Neuronal stem cell (in vitro differentiated cells): Measurements from ENCODE around the gene RPS19.

Experiments
- DNase-seq: peaks from one replicate; pipeline ENCODE4 v3.0.0-alpha.2; 2013; ENCODE audit warnings: low spot score
- H2AFZ ChIP-seq: one replicate; pipeline ENCODE4 v1.6.1; 2013; ENCODE audit warnings: mild to moderate bottlenecking, low read length, inconsistent platforms
- H2AK5ac ChIP-seq: 2 replicates; pipeline ENCODE4 v1.6.1; 2013; ENCODE audit warnings: low read depth, mild to moderate bottlenecking, inconsistent platforms, low read length, moderate library complexity, mixed read lengths
- H2BK120ac ChIP-seq: 2 replicates; pipeline ENCODE4 v1.6.1; 2013; ENCODE audit warnings: low read depth, mild to moderate bottlenecking, inconsistent platforms, low read length, moderate library complexity, mixed read lengths
- H2BK12ac ChIP-seq: one replicate; pipeline ENCODE4 v1.6.1; 2013; ENCODE audit warnings: low read length, inconsistent platforms
- H2BK15ac ChIP-seq: 2 replicates; pipeline ENCODE4 v1.6.1; 2013; ENCODE audit warnings: mild to moderate bottlenecking, low read length, inconsistent platforms, mixed read lengths
- H2BK5ac ChIP-seq: one replicate; pipeline ENCODE4 v1.6.1; 2013; ENCODE audit warnings: inconsistent platforms, mild to moderate bottlenecking, low read length, moderate library complexity
- H3K14ac ChIP-seq: one replicate; pipeline ENCODE4 v1.6.1; 2013; ENCODE audit warnings: low read length, inconsistent platforms
- H3K18ac ChIP-seq: 2 replicates; pipeline ENCODE4 v1.6.1; 2013; ENCODE audit warnings: low read length, inconsistent platforms
- H3K23ac ChIP-seq: 2 replicates; pipeline ENCODE4 v1.6.1; 2013; ENCODE audit warnings: low read depth, mild to moderate bottlenecking, mixed read lengths, low read length, inconsistent platforms; ENCODE audit not compliant: poor library complexity
- H3K27ac ChIP-seq: replicated peaks from 3 replicates; pipeline ENCODE4 v1.5.1; 2013; ENCODE audit warnings: low read length, inconsistent platforms
- H3K27me3 ChIP-seq, 3 experiments: 2 replicates each; pipeline ENCODE4 v1.6.1; 2013; ENCODE audit warnings: low read length in 3 of 3, mild to moderate bottlenecking in 2 of 3, inconsistent platforms in 1 of 3, low read depth in 1 of 3, mixed read lengths in 1 of 3, moderate library complexity in 1 of 3; ENCODE audit not compliant: control insufficient read depth in 3 of 3, insufficient read depth in 3 of 3
- H3K36me3 ChIP-seq, 2 donors: replicated peaks in 1 of 2; 2 replicates each; pipeline ENCODE4 v1.6.1; 2013; ENCODE audit warnings: low read length in 2 of 2; ENCODE audit not compliant: control insufficient read depth in 2 of 2, insufficient read depth in 2 of 2
- H3K4ac ChIP-seq: 2 replicates; pipeline ENCODE4 v1.6.1; 2013; ENCODE audit warnings: inconsistent platforms, mild to moderate bottlenecking, low read length, moderate library complexity
- H3K4me1 ChIP-seq, 2 donors: 1 replicate in 1 of 2; 2 replicates in 1 of 2; pipeline ENCODE4 v1.6.1; 2013; ENCODE audit warnings: low read length in 2 of 2, low read depth in 1 of 2; ENCODE audit not compliant: control insufficient read depth in 2 of 2, insufficient read depth in 1 of 2
- H3K4me2 ChIP-seq: one replicate; pipeline ENCODE4 v1.6.1; 2013; ENCODE audit warnings: mild to moderate bottlenecking, low read length, inconsistent platforms; ENCODE audit not compliant: insufficient read depth, poor library complexity, severe bottlenecking
- H3K4me3 ChIP-seq, 2 donors: 2 replicates each; pipeline ENCODE4 v1.5.1; 2013; ENCODE audit warnings: low read length in 2 of 2, mild to moderate bottlenecking in 2 of 2, inconsistent platforms in 1 of 2, moderate library complexity in 1 of 2
- H3K79me1 ChIP-seq: one replicate; pipeline ENCODE4 v1.6.1; 2013; ENCODE audit warnings: low read depth, mild to moderate bottlenecking, inconsistent platforms, low read length, moderate library complexity
- H3K9ac ChIP-seq: one replicate; pipeline ENCODE4 v1.6.1; 2013; ENCODE audit warnings: mild to moderate bottlenecking, low read depth, low read length, inconsistent platforms; ENCODE audit not compliant: poor library complexity
- H3K9me3 ChIP-seq, 2 donors: replicated peaks in 1 of 2; 2 replicates each; pipeline versions ENCODE3 to v1.6.1; 2013; ENCODE audit warnings: low read length in 2 of 2, mild to moderate bottlenecking in 2 of 2, inconsistent platforms in 1 of 2, low read depth in 1 of 2, mixed read lengths in 1 of 2, moderate library complexity in 1 of 2; ENCODE audit not compliant: control insufficient read depth in 2 of 2, insufficient read depth in 1 of 2
- H4K8ac ChIP-seq: one replicate; pipeline ENCODE4 v1.6.1; 2013; ENCODE audit warnings: low read depth, mild to moderate bottlenecking, inconsistent platforms, low read length, moderate library complexity
- H4K91ac ChIP-seq: one replicate; pipeline ENCODE4 v1.6.1; 2013; ENCODE audit warnings: low read length, low read depth, mild to moderate bottlenecking, inconsistent platforms; ENCODE audit not compliant: poor library complexity
- WGBS, 2 donors: extraction: QIAGEN DNeasy Blood & Tissue Kit; methylation state at CpG; one replicate each; pipeline ENCODE4 v1.1.7; 2013; ENCODE audit warnings: missing lambda C conversion rate in 2 of 2, mixed read lengths in 1 of 2; ENCODE audit not compliant: insufficient read length in 2 of 2, insufficient replicate concordance in 1 of 2; ENCODE audit errors: extremely low coverage in 2 of 2; 5-methylcytosine and 5-hydroxymethylcytosine counted together

The RPS19 gene

GRCh38 chr19:41883463-41883820, 23.4 kb downstream of the RPS19 start:
- H3K27me3 ChIP-seq = peaks cover 0 to 40% (median 21%) of the 10 kb centered on the region in 3 experiments
- H3K9me3 ChIP-seq = no peaks in the 10 kb centered on the region
- no peak for DNase-seq
- H3K23ac ChIP-seq = peak overlapping the region; percentile 86
- H4K91ac ChIP-seq = no peak overlapping the region
- no peak overlapping the region for H3K4ac ChIP-seq
- H3K9ac ChIP-seq = peak overlapping the region; percentile 80
- peak overlapping the region; percentile 88 for H2AFZ ChIP-seq
- H2BK12ac ChIP-seq = no peak overlapping the region
- peaks cover 5 to 9% of the 10 kb centered on the region in 2 donors for H3K4me1 ChIP-seq
- peak overlapping the region; percentile 84 for H3K14ac ChIP-seq
- no peak overlapping the region for H2BK15ac ChIP-seq
- peak overlapping the region; percentile 86 for H3K18ac ChIP-seq
- peak overlapping the region; percentile 83 to 90 for H3K4me3 ChIP-seq
- no peak overlapping the region for H3K27ac ChIP-seq
- no peaks in the 10 kb centered on the region for H3K79me1 ChIP-seq
- peak overlapping the region; percentile 97 for H2AK5ac ChIP-seq
- H2BK5ac ChIP-seq = no peak overlapping the region
- no CpG with 5 or more reads among the region's 23 CpGs for WGBS, 2 donors
- H2BK120ac ChIP-seq = no peak overlapping the region
- H4K8ac ChIP-seq = no peak overlapping the region
- peak overlapping the region; percentile 89 for H3K4me2 ChIP-seq
- no peaks in the 10 kb centered on the region for H3K36me3 ChIP-seq

DNA sequence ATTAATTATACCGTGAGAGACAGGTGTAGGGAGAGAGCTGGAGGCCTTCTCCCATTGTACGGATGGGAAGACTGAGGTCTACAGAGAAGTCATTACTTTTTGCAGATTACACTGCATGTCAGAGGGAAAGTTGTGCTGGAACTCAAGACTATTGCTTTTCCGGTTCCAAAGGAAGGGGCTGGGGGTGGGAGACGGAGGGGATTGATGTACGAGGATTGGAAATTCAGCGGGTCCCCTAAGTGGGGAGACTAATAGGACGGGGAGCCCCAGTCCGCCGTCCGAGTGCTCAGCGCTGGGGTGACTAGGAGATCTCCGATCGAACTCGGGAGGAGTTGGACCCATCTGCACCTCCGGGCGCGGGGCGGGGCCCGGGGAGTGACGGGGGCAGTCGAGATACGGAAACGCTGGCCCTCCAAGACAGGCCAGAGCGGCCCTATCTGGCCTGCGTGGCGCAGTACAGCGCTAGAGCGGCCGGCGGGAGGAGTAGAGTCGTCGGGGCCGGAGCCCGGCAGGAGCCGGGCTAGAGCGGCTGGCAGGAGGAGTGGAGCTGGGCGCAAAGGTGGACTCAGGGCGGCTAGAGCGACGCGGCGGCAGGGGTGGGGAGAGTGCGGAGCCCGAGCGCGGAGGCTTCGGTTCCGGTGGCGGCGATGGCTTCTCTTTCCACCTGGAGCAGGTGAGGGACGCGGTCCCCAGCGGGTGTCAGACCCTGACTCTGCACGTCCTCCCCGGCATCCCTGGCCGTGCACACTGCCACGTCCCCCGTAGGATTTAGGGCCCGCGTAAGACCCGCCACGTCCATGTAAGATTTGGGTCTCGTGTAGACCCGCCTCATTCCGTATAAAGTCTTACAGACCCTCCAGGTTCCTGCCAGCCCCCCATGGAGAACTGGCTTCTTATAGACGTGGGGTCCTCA, 24.0 kb downstream of the RPS19 start:
- Histone ChIP-seq H3K36me3 (peaks cover 0 to 3% of the 10 kb centered on the region in 2 donors), H3K4ac (no peak overlapping the region), H3K9me3 (no peaks in the 10 kb centered on the region), H2BK15ac (no peak overlapping the region), H2BK5ac (no peak overlapping the region), H3K4me3 (peak overlapping the region; percentile 83 to 90), H2BK120ac (no peak overlapping the region), H4K91ac (no peak overlapping the region), H3K4me1 (peaks cover 5 to 9% of the 10 kb centered on the region in 2 donors), H2AFZ (peak overlapping the region; percentile 93), H4K8ac (no peak overlapping the region), H3K27ac (no peak overlapping the region), H3K18ac (peak overlapping the region; percentile 89), H3K27me3 (peaks cover 0 to 34% (median 21%) of the 10 kb centered on the region in 3 experiments), H3K4me2 (peak overlapping the region; percentile 89), H3K9ac (peak overlapping the region; percentile 93), H3K79me1 (no peaks in the 10 kb centered on the region), H3K23ac (peak overlapping the region; percentile 67), H3K14ac (peak overlapping the region; percentile 90), H2AK5ac (no peak overlapping the region), H2BK12ac (no peak overlapping the region)
- DNase-seq = peak; percentile 90
- no CpG with 5 or more reads among the region's 66 CpGs for WGBS, 2 donors

- H2BK5ac ChIP-seq = no peak overlapping the region
- H4K91ac ChIP-seq = no peak overlapping the region
- H2AFZ ChIP-seq = no peak overlapping the region
- H3K27me3 ChIP-seq = peaks cover 0 to 15% (median 14%) of the 10 kb centered on the region in 3 experiments
- H3K4me1 ChIP-seq = peaks cover 5 to 7% of the 10 kb centered on the region in 2 donors
- no peak overlapping the region for H2BK12ac ChIP-seq
- no peak overlapping the region for H3K4me2 ChIP-seq
- H3K27ac ChIP-seq = no peak overlapping the region
- no peak overlapping the region for H3K23ac ChIP-seq
- H3K9me3 ChIP-seq = no peaks in the 10 kb centered on the region
- no peak overlapping the region for H3K4ac ChIP-seq
- no peak for DNase-seq
- H3K4me3 ChIP-seq = no peak overlapping the region
- H3K14ac ChIP-seq = no peak overlapping the region
- WGBS, 2 donors = no CpG with 5 or more reads among the region's 13 CpGs
- no peak overlapping the region for H3K18ac ChIP-seq
- peaks cover 7 to 9% of the 10 kb centered on the region in 2 donors for H3K36me3 ChIP-seq
- H2BK120ac ChIP-seq = no peak overlapping the region
- H3K9ac ChIP-seq = no peak overlapping the region
- no peak overlapping the region for H4K8ac ChIP-seq
- H3K79me1 ChIP-seq = peaks cover 4% of the 10 kb centered on the region
- H2AK5ac ChIP-seq = no peak overlapping the region
- no peak overlapping the region for H2BK15ac ChIP-seq
Observed at GRCh38 chr19:41886761-41887710, 27.0 kb downstream of the RPS19 start.
